ENCODE data around the gene PTPRA. TPM values are rescaled to one million over a fixed set of nuclear protein-coding genes. Genes with fewer than 3 reads are reported as not detected.

The PTPRA gene
- total and polyA plus RNA-seq, 10 of the 15 experiments (the other 5 are each of a cell fraction or from before 2014, with no cell fraction given): 3.9 to 62.1 (median 34.6) TPM

DNA sequence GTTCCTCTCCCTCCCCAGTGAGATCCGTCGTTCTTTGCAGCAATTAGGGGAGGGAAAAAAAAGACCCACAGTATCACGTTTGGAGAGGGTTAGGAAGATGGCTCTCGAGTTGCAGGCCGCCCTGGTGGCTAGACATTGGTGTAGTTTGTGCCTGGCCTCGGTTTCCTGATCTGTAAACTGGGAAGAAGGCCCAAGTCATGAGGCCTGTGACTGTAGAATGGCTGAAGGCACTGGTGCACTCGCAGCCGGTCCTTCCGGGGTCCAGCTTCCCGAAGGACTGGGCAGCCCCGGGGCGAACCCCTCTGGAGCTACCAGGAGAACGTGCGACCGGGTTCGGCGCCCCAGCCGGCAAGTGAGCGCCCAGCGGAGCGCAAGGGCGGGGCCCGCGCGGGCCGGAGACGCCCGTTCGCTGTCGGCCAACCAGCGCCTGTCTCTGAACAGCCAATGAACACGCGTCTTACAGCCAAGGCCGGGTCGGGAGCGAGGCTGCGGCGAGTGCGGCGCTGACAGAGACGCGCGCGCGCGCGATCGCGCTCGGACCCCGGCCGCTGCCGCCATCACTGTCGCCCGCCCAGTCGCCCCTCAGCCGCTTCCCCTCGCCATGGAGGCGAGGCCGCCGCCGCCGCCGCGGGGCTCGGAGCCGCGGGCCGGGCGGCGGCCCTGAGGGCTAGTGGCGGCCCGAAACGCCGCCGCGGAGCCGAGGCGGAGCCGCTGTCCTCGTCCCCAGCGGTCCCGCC lies at the start of gene PTPRA (continued):
- TF ChIP-seq, protein P1, sequence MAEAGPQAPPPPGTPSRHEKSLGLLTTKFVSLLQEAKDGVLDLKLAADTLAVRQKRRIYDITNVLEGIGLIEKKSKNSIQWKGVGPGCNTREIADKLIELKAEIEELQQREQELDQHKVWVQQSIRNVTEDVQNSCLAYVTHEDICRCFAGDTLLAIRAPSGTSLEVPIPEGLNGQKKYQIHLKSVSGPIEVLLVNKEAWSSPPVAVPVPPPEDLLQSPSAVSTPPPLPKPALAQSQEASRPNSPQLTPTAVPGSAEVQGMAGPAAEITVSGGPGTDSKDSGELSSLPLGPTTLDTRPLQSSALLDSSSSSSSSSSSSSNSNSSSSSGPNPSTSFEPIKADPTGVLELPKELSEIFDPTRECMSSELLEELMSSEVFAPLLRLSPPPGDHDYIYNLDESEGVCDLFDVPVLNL (IDR thresholded peaks at IDR 0.05; ENCODE audit: low read depth, low read length): no peak
- TF ChIP-seq CBFB (IDR thresholded peaks at IDR 0.05; ENCODE audit: low read depth): no peak
- TF ChIP-seq RAD21 (IDR thresholded peaks at IDR 0.05; ENCODE audit: insufficient read depth, low read depth, low read length): no peak
- TF ChIP-seq, protein P2, sequence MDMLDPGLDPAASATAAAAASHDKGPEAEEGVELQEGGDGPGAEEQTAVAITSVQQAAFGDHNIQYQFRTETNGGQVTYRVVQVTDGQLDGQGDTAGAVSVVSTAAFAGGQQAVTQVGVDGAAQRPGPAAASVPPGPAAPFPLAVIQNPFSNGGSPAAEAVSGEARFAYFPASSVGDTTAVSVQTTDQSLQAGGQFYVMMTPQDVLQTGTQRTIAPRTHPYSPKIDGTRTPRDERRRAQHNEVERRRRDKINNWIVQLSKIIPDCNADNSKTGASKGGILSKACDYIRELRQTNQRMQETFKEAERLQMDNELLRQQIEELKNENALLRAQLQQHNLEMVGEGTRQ (IDR thresholded peaks at IDR 0.05; ENCODE audit: borderline replicate concordance, low read depth, low read length): no peak
- TF ChIP-seq, protein P3, sequence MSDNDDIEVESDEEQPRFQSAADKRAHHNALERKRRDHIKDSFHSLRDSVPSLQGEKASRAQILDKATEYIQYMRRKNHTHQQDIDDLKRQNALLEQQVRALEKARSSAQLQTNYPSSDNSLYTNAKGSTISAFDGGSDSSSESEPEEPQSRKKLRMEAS (IDR thresholded peaks at IDR 0.05; ENCODE audit: low read depth, low read length): peak; percentile 4; the same call in 1 of the 2 replicates
- TF ChIP-seq CREM (IDR thresholded peaks at IDR 0.05; ENCODE audit: low read depth): 0 out of 2 replicates have a peak, but pooled peaks have one; percentile 13
- TF ChIP-seq PAX5 (IDR thresholded peaks at IDR 0.05; ENCODE audit: borderline replicate concordance, low read depth, low read length): 0 out of 2 replicates have a peak, but pooled peaks have one; percentile 26
- peak; percentile 40; the same call in 1 of the 2 replicates for TF ChIP-seq NBN (IDR thresholded peaks at IDR 0.05)
- no peak for TF ChIP-seq ZNF274 (IDR thresholded peaks at IDR 0.05; ENCODE audit: insufficient read depth, insufficient read length)
- TF ChIP-seq CHD2 (IDR thresholded peaks at IDR 0.05; ENCODE audit: borderline replicate concordance, low read depth, low read length): no peak
- no peak for TF ChIP-seq KDM1A (IDR thresholded peaks at IDR 0.05; ENCODE audit: borderline replicate concordance)
- TF ChIP-seq, protein P4, sequence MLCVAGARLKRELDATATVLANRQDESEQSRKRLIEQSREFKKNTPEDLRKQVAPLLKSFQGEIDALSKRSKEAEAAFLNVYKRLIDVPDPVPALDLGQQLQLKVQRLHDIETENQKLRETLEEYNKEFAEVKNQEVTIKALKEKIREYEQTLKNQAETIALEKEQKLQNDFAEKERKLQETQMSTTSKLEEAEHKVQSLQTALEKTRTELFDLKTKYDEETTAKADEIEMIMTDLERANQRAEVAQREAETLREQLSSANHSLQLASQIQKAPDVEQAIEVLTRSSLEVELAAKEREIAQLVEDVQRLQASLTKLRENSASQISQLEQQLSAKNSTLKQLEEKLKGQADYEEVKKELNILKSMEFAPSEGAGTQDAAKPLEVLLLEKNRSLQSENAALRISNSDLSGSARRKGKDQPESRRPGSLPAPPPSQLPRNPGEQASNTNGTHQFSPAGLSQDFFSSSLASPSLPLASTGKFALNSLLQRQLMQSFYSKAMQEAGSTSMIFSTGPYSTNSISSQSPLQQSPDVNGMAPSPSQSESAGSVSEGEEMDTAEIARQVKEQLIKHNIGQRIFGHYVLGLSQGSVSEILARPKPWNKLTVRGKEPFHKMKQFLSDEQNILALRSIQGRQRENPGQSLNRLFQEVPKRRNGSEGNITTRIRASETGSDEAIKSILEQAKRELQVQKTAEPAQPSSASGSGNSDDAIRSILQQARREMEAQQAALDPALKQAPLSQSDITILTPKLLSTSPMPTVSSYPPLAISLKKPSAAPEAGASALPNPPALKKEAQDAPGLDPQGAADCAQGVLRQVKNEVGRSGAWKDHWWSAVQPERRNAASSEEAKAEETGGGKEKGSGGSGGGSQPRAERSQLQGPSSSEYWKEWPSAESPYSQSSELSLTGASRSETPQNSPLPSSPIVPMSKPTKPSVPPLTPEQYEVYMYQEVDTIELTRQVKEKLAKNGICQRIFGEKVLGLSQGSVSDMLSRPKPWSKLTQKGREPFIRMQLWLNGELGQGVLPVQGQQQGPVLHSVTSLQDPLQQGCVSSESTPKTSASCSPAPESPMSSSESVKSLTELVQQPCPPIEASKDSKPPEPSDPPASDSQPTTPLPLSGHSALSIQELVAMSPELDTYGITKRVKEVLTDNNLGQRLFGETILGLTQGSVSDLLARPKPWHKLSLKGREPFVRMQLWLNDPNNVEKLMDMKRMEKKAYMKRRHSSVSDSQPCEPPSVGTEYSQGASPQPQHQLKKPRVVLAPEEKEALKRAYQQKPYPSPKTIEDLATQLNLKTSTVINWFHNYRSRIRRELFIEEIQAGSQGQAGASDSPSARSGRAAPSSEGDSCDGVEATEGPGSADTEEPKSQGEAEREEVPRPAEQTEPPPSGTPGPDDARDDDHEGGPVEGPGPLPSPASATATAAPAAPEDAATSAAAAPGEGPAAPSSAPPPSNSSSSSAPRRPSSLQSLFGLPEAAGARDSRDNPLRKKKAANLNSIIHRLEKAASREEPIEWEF (IDR thresholded peaks at IDR 0.05; ENCODE audit: insufficient replicate concordance, low read depth, low read length): no peak
- TF ChIP-seq, protein P5, sequence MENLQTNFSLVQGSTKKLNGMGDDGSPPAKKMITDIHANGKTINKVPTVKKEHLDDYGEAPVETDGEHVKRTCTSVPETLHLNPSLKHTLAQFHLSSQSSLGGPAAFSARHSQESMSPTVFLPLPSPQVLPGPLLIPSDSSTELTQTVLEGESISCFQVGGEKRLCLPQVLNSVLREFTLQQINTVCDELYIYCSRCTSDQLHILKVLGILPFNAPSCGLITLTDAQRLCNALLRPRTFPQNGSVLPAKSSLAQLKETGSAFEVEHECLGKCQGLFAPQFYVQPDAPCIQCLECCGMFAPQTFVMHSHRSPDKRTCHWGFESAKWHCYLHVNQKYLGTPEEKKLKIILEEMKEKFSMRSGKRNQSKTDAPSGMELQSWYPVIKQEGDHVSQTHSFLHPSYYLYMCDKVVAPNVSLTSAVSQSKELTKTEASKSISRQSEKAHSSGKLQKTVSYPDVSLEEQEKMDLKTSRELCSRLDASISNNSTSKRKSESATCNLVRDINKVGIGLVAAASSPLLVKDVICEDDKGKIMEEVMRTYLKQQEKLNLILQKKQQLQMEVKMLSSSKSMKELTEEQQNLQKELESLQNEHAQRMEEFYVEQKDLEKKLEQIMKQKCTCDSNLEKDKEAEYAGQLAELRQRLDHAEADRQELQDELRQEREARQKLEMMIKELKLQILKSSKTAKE (IDR thresholded peaks at IDR 0.05; ENCODE audit: low read depth, poor library complexity, severe bottlenecking): no peak
- no peak for TF ChIP-seq TARDBP (IDR thresholded peaks at IDR 0.05; ENCODE audit: borderline replicate concordance)
- TF ChIP-seq, protein P6, sequence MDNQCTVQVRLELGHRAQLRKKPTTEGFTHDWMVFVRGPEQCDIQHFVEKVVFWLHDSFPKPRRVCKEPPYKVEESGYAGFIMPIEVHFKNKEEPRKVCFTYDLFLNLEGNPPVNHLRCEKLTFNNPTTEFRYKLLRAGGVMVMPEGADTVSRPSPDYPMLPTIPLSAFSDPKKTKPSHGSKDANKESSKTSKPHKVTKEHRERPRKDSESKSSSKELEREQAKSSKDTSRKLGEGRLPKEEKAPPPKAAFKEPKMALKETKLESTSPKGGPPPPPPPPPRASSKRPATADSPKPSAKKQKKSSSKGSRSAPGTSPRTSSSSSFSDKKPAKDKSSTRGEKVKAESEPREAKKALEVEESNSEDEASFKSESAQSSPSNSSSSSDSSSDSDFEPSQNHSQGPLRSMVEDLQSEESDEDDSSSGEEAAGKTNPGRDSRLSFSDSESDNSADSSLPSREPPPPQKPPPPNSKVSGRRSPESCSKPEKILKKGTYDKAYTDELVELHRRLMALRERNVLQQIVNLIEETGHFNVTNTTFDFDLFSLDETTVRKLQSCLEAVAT (IDR thresholded peaks at IDR 0.05): peak; percentile 15; the same call in 1 of the 2 replicates
- TF ChIP-seq NR2C2 (IDR thresholded peaks at IDR 0.05; ENCODE audit: borderline replicate concordance, control insufficient read depth, insufficient read length, low read depth): no peak
- TF ChIP-seq GATAD2B (conservative IDR thresholded peaks at IDR 0.05; ENCODE audit: low read depth): peak; percentile 90
- TF ChIP-seq RELA (IDR thresholded peaks at IDR 0.05; ENCODE audit: borderline replicate concordance, partially characterized antibody): no peak
